Body of pancreas (tissue), 4 donors: ENCODE data around the gene BMP6.

Experiments
- CTCF ChIP-seq, 7 experiments: fragments of 450-650 bp in 4 of 7; fragments of 200-600 bp in 3 of 7; sonication (generic) in 3 of 7; IDR thresholded peaks; one replicate each; pipeline ENCODE4 v1.5.1; 2016 to 2019; ENCODE audit warnings: antibody characterized with exemption in 7 of 7
- POLR2A ChIP-seq, 3 donors: fragments of 450-650 bp; IDR thresholded peaks; one replicate each; pipeline ENCODE4 v1.6.1; 2016; ENCODE audit warnings: antibody characterized with exemption in 3 of 3, mild to moderate bottlenecking in 2 of 3

- TF ChIP-seq CTCF (IDR thresholded peaks at IDR 0.05), result no peak
- TF ChIP-seq POLR2A (IDR thresholded peaks at IDR 0.05), result no peak
Measured at GRCh38 chr6:7893342-7893741, 167.4 kb downstream of the BMP6 start.
